Transverse colon (tissue), 4 donors: ENCODE data around the gene SLC25A25.

ENCODE experiments used
- EP300 ChIP-seq: sonication (generic); formaldehyde crosslinking; IDR thresholded peaks from one replicate; pipeline ENCODE4 v1.6.1; 2017; ENCODE audit warnings: antibody characterized with exemption, low read depth
- POLR2A ChIP-seq: fragments of 450-650 bp; IDR thresholded peaks from one replicate; pipeline ENCODE4 v1.6.1; 2016; ENCODE audit warnings: antibody characterized with exemption, mild to moderate bottlenecking, moderate library complexity
- POLR2AphosphoS5 ChIP-seq, 3 donors: sonication (generic); formaldehyde crosslinking; IDR thresholded peaks; one replicate each; pipeline ENCODE4 v1.6.1; 2016; ENCODE audit warnings: antibody characterized with exemption in 3 of 3
- TF ChIP-seq, protein P1 (sequence below), 5 experiments: fragments of 200-600 bp in 3 of 5; fragments of 450-650 bp in 2 of 5; sonication (generic) in 3 of 5; IDR thresholded peaks; 1 replicate in 2 of 5; 2 replicates in 3 of 5; pipeline ENCODE4 v1.5.1; 2016 to 2017; ENCODE audit warnings: antibody characterized with exemption in 5 of 5, inconsistent platforms in 3 of 5, mild to moderate bottlenecking in 2 of 5, moderate library complexity in 1 of 5

DNA sequence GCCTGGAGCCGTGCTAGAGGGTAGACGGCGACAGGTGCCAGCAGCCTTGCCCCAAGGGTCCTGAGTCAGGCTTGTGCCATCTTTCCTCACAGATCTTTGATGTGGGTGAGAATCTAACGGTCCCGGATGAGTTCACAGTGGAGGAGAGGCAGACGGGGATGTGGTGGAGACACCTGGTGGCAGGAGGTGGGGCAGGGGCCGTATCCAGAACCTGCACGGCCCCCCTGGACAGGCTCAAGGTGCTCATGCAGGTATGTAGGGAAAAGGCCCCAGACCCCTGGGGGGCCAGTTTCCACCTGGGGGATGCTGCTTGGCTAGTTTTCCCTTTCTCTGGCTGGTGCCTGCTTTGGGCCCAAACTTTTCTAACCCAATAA is 35.5 kb downstream of the SLC25A25 start:
- TF ChIP-seq POLR2AphosphoS5 (IDR thresholded peaks at IDR 0.05) (no peak), POLR2A (no peak), EP300 (no peak)
- TF ChIP-seq, protein P1, sequence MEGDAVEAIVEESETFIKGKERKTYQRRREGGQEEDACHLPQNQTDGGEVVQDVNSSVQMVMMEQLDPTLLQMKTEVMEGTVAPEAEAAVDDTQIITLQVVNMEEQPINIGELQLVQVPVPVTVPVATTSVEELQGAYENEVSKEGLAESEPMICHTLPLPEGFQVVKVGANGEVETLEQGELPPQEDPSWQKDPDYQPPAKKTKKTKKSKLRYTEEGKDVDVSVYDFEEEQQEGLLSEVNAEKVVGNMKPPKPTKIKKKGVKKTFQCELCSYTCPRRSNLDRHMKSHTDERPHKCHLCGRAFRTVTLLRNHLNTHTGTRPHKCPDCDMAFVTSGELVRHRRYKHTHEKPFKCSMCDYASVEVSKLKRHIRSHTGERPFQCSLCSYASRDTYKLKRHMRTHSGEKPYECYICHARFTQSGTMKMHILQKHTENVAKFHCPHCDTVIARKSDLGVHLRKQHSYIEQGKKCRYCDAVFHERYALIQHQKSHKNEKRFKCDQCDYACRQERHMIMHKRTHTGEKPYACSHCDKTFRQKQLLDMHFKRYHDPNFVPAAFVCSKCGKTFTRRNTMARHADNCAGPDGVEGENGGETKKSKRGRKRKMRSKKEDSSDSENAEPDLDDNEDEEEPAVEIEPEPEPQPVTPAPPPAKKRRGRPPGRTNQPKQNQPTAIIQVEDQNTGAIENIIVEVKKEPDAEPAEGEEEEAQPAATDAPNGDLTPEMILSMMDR (IDR thresholded peaks at IDR 0.05), result peak in 3 of 5 experiments; percentile 21 to 36 (median 24)
